Prostate gland (tissue), 2 donors: ENCODE results near the gene TSHZ2. TPM values are rescaled to one million over a fixed set of nuclear protein-coding genes. Genes with fewer than 3 reads are reported as not detected.

Experiments
- DNase-seq: peaks from one replicate; pipeline ENCODE4 v3.0.0-alpha.2; 2019; ENCODE audit warnings: low spot score
- H3K27ac ChIP-seq, 2 donors: fragments of 200-600 bp; sonication (generic); 2 replicates each; pipeline ENCODE4 v1.5.1; 2017 to 2019
- H3K27me3 ChIP-seq: fragments of 200-600 bp; sonication (generic); replicated peaks from 2 replicates; pipeline ENCODE4 v1.5.1; 2019; ENCODE audit not compliant: insufficient read depth
- H3K36me3 ChIP-seq, 2 donors: fragments of 200-600 bp; sonication (generic); 1 replicate in 1 of 2; 2 replicates in 1 of 2; pipeline versions ENCODE4 v1.5.1 to v1.8.1; 2017 to 2019
- H3K4me1 ChIP-seq: fragments of 200-600 bp; sonication (generic); replicated peaks from 2 replicates; pipeline ENCODE4 v1.5.1; 2019
- H3K4me3 ChIP-seq, 2 donors: fragments of 200-600 bp; sonication (generic); 2 replicates each; pipeline ENCODE4 v1.5.1; 2017 to 2019
- H3K9me3 ChIP-seq: fragments of 200-600 bp; sonication (generic); 2 replicates; pipeline ENCODE4 v1.5.1; 2017
- POLR2A ChIP-seq: fragments of 450-650 bp; IDR thresholded peaks from one replicate; pipeline ENCODE4 v1.6.1; 2016; ENCODE audit warnings: antibody characterized with exemption, mild to moderate bottlenecking
- POLR2AphosphoS5 ChIP-seq: sonication (generic); formaldehyde crosslinking; IDR thresholded peaks from one replicate; pipeline ENCODE4 v1.6.1; 2017; ENCODE audit warnings: antibody characterized with exemption
- WGBS: methylation state at CpG from one replicate; pipeline ENCODE4 v1.1.5; 2018; 5-methylcytosine and 5-hydroxymethylcytosine counted together
- intact Hi-C: fragments of 100-400 bp; cut with DNase I; formaldehyde crosslinking; loops from one replicate; pipeline ENCODE4 v1.14.2; 2022
- total RNA-seq, 2 donors: library from RNA; depleted of rRNA; stranded (reverse); fragments of >200 nt; gene quantifications; one replicate each; pipeline ENCODE4 v1.1.0, GENCODE V29; 2016
- TF ChIP-seq, protein P1 (sequence below), 4 experiments: fragments of 200-600 bp in 2 of 4; fragments of 450-650 bp in 2 of 4; sonication (generic) in 2 of 4; IDR thresholded peaks; 1 replicate in 3 of 4; 2 replicates in 1 of 4; pipeline ENCODE4 v1.5.1; 2016 to 2019; ENCODE audit warnings: antibody characterized with exemption in 4 of 4, mild to moderate bottlenecking in 2 of 4, moderate library complexity in 2 of 4

Gene TSHZ2
- total RNA-seq, 2 donors from 2014 or later: 9.8 to 35.1 TPM

DNA sequence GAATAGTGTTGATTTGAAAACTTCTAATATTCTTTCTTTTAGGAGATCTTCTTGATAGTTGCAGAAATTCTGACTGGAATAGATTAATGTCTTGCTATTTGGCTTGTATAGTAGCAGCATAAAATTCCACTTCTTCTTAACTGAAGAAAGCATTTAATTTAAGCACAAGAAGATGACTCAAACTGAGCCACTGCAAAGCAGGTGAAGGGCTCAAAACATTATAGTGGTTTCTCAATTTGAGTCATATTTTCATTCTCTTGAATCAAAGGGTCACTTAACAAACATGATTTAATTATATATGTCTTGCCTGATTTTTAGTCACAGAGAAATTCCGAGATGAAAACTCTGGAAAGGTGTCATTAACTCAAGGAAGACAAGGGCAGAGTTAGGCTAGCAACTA lies 382.2 kb downstream of the TSHZ2 start:
- no peak for DNase-seq
- Histone ChIP-seq H3K27me3 (no peaks in the 10 kb centered on the region), H3K27ac (no peak overlapping the region), H3K9me3 (no peaks in the 10 kb centered on the region), H3K4me3 (no peak overlapping the region), H3K4me1 (no peaks in the 10 kb centered on the region), H3K36me3 (no peaks in the 10 kb centered on the region)
- TF ChIP-seq POLR2A: no peak
- no peak for TF ChIP-seq POLR2AphosphoS5
- TF ChIP-seq, protein P1, sequence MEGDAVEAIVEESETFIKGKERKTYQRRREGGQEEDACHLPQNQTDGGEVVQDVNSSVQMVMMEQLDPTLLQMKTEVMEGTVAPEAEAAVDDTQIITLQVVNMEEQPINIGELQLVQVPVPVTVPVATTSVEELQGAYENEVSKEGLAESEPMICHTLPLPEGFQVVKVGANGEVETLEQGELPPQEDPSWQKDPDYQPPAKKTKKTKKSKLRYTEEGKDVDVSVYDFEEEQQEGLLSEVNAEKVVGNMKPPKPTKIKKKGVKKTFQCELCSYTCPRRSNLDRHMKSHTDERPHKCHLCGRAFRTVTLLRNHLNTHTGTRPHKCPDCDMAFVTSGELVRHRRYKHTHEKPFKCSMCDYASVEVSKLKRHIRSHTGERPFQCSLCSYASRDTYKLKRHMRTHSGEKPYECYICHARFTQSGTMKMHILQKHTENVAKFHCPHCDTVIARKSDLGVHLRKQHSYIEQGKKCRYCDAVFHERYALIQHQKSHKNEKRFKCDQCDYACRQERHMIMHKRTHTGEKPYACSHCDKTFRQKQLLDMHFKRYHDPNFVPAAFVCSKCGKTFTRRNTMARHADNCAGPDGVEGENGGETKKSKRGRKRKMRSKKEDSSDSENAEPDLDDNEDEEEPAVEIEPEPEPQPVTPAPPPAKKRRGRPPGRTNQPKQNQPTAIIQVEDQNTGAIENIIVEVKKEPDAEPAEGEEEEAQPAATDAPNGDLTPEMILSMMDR (IDR thresholded peaks at IDR 0.05): no peak
- WGBS: 98% methylated on average over 1 of the region's 1 CpG
- intact Hi-C loops: no loop called here

DNA sequence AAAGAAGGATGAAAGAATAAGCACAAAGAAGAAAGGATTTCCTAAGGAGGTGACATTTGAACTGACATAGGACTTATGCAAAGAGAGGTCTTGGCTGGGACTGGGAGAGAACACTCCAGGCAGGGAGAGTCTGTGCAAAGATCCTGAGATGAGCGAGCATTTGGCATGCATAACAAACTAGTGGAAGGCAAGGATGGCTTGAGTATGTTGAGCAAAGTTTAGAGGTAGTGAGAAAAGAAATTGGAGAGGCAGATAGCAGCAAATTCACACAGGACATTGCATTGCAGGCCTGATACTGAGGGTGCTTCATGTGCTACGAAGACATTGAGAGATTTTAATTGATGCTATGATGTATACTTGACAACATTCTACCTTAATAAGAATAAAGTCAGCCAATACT lies 383.6 kb downstream of the TSHZ2 start:
- Histone ChIP-seq H3K27ac (no peak overlapping the region), H3K36me3 (no peaks in the 10 kb centered on the region), H3K4me3 (no peak overlapping the region), H3K27me3 (no peaks in the 10 kb centered on the region), H3K9me3 (no peaks in the 10 kb centered on the region), H3K4me1 (no peaks in the 10 kb centered on the region)
- DNase-seq: no peak
- TF ChIP-seq POLR2AphosphoS5 (no peak), POLR2A (no peak)
- TF ChIP-seq, protein P1 (IDR thresholded peaks at IDR 0.05): no peak
- intact Hi-C loops: no loop called here
- WGBS: 98% methylated on average over 2 of the region's 2 CpGs

DNA sequence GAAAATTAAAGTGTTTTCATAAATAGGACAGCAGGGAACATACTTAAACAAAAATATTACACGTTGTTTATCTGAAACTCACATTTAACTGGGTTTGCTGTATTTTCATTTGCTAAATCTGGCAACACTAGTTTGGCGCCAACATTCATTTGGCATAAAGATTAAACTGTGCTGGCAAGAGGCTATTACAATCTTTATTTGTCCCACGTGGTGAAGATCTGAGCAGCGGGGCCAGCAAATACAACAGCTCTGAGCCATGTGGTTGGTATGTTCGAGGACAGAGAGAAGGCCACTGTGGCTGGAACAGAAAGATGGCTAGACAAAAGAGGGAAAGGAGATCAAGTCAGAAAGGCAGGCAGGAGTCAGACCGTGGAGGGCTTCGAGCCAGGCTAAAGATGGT lies 387.3 kb downstream of the TSHZ2 start:
- no peak for TF ChIP-seq POLR2A
- TF ChIP-seq, protein P1 (IDR thresholded peaks at IDR 0.05): no peak
- TF ChIP-seq POLR2AphosphoS5: no peak
- Histone ChIP-seq H3K36me3 (no peaks in the 10 kb centered on the region), H3K4me1 (no peaks in the 10 kb centered on the region), H3K9me3 (no peaks in the 10 kb centered on the region), H3K27ac (no peak overlapping the region), H3K4me3 (no peak overlapping the region), H3K27me3 (no peaks in the 10 kb centered on the region)
- no peak for DNase-seq
- 65% methylated on average over 7 of the region's 7 CpGs for WGBS
- intact Hi-C loops: no loop called here

DNA sequence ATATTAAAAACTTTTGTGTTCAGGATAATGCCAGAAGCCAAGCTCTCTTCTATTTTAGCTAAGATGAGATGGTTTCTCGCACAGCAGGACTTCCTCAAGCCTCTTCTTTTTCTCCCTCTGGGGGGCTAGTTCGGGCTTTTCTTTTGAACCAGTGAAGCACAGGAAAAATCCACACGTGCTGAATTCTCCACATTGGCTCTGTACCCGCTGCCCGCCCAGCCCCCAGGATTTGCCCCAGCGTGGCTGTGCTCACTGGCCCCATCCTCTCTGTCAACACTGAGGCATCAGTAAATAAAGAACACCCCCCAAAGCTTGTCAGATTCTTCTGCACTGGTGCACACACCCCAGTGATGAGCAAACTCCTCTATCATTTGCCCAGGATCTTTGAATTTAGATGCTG lies 388.7 kb downstream of the TSHZ2 start:
- no peaks in the 10 kb centered on the region for H3K36me3 ChIP-seq
- H3K4me3 ChIP-seq: no peak overlapping the region
- H3K9me3 ChIP-seq: no peaks in the 10 kb centered on the region
- DNase-seq: no peak
- no peak overlapping the region for H3K27ac ChIP-seq
- intact Hi-C loops: no loop called here
- H3K27me3 ChIP-seq: no peaks in the 10 kb centered on the region
- TF ChIP-seq POLR2A (no peak), POLR2AphosphoS5 (no peak)
- TF ChIP-seq, protein P1 (IDR thresholded peaks at IDR 0.05): no peak
- peaks cover 4% of the 10 kb centered on the region for H3K4me1 ChIP-seq
- WGBS: 61% methylated on average over 6 of the region's 6 CpGs

DNA sequence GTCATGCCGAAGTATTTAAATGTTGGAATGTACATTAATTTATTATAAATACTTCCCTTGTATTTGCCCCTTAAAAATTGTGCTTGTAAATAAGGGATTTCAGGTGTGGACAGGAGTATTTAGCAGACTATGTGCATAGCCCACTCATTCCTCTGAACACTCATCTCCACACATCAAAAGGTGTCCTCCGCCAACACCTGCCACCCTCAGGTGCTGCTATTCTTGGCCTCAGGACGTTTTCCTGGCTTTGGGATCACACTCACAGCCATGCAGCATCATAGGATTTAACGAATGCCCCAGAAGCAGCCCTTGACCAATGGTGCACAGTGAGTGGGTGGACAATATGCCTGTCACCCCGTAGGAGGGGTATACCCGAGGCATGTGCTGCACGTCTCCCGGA lies 390.6 kb downstream of the TSHZ2 start:
- H3K36me3 ChIP-seq: no peaks in the 10 kb centered on the region
- WGBS: 88% methylated on average over 8 of the region's 8 CpGs
- no peak for DNase-seq
- no peaks in the 10 kb centered on the region for H3K9me3 ChIP-seq
- no peak overlapping the region for H3K27ac ChIP-seq
- H3K4me3 ChIP-seq: no peak overlapping the region
- peaks cover 4% of the 10 kb centered on the region for H3K4me1 ChIP-seq
- intact Hi-C loops: no loop called here
- H3K27me3 ChIP-seq: no peaks in the 10 kb centered on the region
- TF ChIP-seq, protein P1 (IDR thresholded peaks at IDR 0.05): no peak
- TF ChIP-seq POLR2A (no peak), POLR2AphosphoS5 (no peak)
